ENCODE measurements around the gene PAQR7. TPM values are rescaled to one million over a fixed set of nuclear protein-coding genes. Genes with fewer than 3 reads are reported as not detected.

Gene PAQR7
- total RNA-seq, 2 experiments from 2014 or later, result 0.22 to 1.3 TPM

- intact Hi-C loops (cut with micrococcal nuclease; ENCODE audit: unreplicated experiment), result no loop called here
These were observed 16.4 kb downstream of the PAQR7 start, which contains the start of gene AUNIP for GRCh38 chr1:25858906-25859789. Gene AUNIP (minus strand): TSS chr1:25859457. CDS start chr1:25859357, 100 bp downstream.

GRCh38 chr1:25858494-25858893 lies 17.0 kb downstream of the PAQR7 start:
- Histone ChIP-seq H3K4me3 (ENCODE audit: low read depth, low read length, poor library complexity, severe bottlenecking) (peak overlapping the region; percentile 77), H3K27ac (ENCODE audit: low read depth, low read length, poor library complexity, severe bottlenecking) (peak overlapping the region; percentile 15), H3K36me3 (ENCODE audit: insufficient read depth, low read length) (peaks cover 3% of the 10 kb centered on the region; the same call in 1 of the 2 replicates), H2AFZ (ENCODE audit: low read length) (peak overlapping the region; percentile 92; the same call in 1 of the 2 replicates), H3K4me2 (ENCODE audit: low read length) (peak overlapping the region; percentile 98), H3K9me2 (ENCODE audit: insufficient read depth, low read length) (no peaks in the 10 kb centered on the region), H3K79me2 (ENCODE audit: insufficient read depth, low read depth, low read length) (peaks cover 42% of the 10 kb centered on the region; the same call in 1 of the 2 replicates), H4K20me1 (ENCODE audit: insufficient read depth, low read length) (no peaks in the 10 kb centered on the region), H3K9me3 (ENCODE audit: low read length) (no peaks in the 10 kb centered on the region), H3K4me1 (ENCODE audit: insufficient read depth, low read length, poor library complexity, severe bottlenecking) (peaks cover 16% of the 10 kb centered on the region)
- no TSS peak for BruUV-seq (replicated peaks)
- CTCF ChIA-PET (ENCODE audit: unreplicated experiment), result no interaction called here
- peak; percentile 43 for DNase-seq (ENCODE audit: low spot score)
- peak; percentile 14; the same call in 1 of the 2 replicates for TF ChIP-seq CTCF (conservative IDR thresholded peaks at IDR 0.05; ENCODE audit: low read length)
- TF ChIP-seq EZH2phosphoT487 (IDR thresholded peaks at IDR 0.05; ENCODE audit: borderline replicate concordance, low read depth, low read length), result no peak
- intact Hi-C loops (cut with micrococcal nuclease; ENCODE audit: unreplicated experiment), result no loop called here
- POLR2A ChIA-PET, result no interaction called here

More at GRCh38 chr1:25858906-25859789, 16.4 kb downstream of the PAQR7 start, which contains the start of gene AUNIP:
- Histone ChIP-seq H3K9me3 (ENCODE audit: low read length) (no peaks in the 10 kb centered on the region), H2AFZ (ENCODE audit: low read length) (peak within 1 kb of the TSS; percentile 92), H3K27ac (ENCODE audit: low read depth, low read length, poor library complexity, severe bottlenecking) (peak within 1 kb of the TSS; percentile 41), H3K36me3 (ENCODE audit: insufficient read depth, low read length) (no peaks in the 10 kb centered on the region), H3K4me3 (ENCODE audit: low read depth, low read length, poor library complexity, severe bottlenecking) (peak within 1 kb of the TSS; percentile 77), H3K4me1 (ENCODE audit: insufficient read depth, low read length, poor library complexity, severe bottlenecking) (peaks cover 16% of the 10 kb centered on the region), H3K4me2 (ENCODE audit: low read length) (peak within 1 kb of the TSS; percentile 98), H4K20me1 (ENCODE audit: insufficient read depth, low read length) (no peaks in the 10 kb centered on the region), H3K9me2 (ENCODE audit: insufficient read depth, low read length) (no peaks in the 10 kb centered on the region), H3K79me2 (ENCODE audit: insufficient read depth, low read depth, low read length) (peaks cover 37% of the 10 kb centered on the region; the same call in 1 of the 2 replicates)
- ChIA-PET POLR2A (no interaction called here), CTCF (ENCODE audit: unreplicated experiment) (no interaction called here)
- BruUV-seq (replicated peaks), result no TSS peak
- TF ChIP-seq EZH2phosphoT487 (IDR thresholded peaks at IDR 0.05; ENCODE audit: borderline replicate concordance, low read depth, low read length) (no peak), CTCF (conservative IDR thresholded peaks at IDR 0.05; ENCODE audit: low read length) (no peak)
- DNase-seq (ENCODE audit: low spot score), result peak; percentile 90

Measured in OCI-LY7 (cell line).